HG03039 (cell line): Measurements from ENCODE around the gene TNFSF12.
"Not testable (repeated sequence)": the region's sequence is repeated elsewhere in the genome, so short reads cannot be mapped to it uniquely, and the experiment has no call there.

Experiments
- ATAC-seq: cut with Tn5 transposase; IDR thresholded peaks from one replicate; pipeline ENCODE4 v1.9.1; 2021; ENCODE audit warnings: mild to moderate bottlenecking, moderate library complexity; ENCODE audit not compliant: unreplicated experiment

Gene TNFSF12

GRCh38 chr17:7583253-7584109 lies 34.6 kb downstream of the TNFSF12 start, which contains the start of gene MPDU1:
Gene MPDU1, plus strand, starts transcription at chr17:7583852. Its CDS starts 11 bp downstream, at chr17:7583863.
- ATAC-seq: peak; percentile 57

DNA sequence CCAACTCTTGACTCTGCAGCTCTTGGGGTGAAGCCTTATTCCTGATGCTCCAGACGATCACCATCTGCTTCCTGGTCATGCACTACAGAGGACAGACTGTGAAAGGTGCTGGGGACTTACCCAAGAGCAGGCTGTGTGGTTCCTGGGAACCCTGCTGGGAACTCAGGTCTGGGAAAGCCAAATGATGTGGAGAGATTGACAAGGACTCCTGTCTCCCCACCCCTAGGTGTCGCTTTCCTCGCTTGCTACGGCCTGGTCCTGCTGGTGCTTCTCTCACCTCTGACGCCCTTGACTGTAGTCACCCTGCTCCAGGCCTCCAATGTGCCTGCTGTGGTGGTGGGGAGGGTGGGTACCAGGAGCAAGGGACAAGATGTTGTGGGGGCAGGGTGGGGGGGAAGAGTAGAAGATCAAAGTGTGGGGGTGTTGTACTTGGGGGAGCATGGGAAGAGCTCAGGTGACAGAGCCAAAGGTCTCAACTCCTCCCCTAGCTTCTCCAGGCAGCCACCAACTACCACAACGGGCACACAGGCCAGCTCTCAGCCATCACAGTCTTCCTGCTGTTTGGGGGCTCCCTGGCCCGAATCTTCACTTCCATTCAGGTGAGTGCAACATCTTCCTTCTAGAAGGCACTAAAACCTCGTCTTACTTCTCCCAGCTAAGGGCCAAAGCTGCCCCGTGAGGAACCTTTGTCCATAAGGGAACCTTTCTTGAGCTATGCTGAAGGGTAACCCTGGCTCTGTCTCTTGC lies 38.0 kb downstream of the TNFSF12 start:
- ATAC-seq: no peak

DNA sequence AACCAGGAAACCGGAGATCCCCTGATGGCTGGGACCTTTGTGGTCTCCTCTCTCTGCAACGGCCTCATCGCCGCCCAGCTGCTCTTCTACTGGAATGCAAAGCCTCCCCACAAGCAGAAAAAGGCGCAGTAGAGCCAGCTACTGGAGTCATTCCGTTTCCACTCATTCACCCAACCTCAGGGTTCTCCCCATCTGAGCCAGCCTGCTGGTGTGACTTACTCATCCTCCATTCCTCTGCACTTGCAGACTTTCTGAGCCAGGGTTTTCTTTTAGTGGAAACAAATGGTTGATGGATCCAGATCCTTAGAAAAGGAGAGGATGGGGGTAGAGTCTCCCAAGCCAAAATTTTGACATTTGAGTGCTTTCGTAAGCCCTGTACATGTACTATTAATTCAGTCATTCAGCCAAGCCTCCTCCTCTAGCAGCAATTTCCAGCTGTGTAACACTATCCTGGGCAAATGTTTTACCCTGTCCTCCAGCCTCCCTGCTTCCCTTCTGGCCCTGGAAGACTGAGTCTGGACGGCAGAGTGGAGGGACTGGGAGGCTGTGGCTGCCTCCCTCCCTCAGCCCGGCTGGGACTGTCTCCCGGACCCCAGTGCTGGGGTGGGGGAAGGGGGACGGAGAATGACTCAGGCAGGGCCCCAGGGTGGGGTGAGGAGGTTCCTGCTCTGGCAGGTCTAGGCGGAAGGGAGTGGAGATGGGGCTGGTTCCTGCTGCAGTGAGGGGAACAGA lies 38.7 kb downstream of the TNFSF12 start:
- ATAC-seq: no peak

GRCh38 chr17:7588553-7589203 lies 39.8 kb downstream of the TNFSF12 start:
- no peak for ATAC-seq

- ATAC-seq: no peak
Measured at GRCh38 chr17:7589204-7589868, 40.5 kb downstream of the TNFSF12 start.

DNA sequence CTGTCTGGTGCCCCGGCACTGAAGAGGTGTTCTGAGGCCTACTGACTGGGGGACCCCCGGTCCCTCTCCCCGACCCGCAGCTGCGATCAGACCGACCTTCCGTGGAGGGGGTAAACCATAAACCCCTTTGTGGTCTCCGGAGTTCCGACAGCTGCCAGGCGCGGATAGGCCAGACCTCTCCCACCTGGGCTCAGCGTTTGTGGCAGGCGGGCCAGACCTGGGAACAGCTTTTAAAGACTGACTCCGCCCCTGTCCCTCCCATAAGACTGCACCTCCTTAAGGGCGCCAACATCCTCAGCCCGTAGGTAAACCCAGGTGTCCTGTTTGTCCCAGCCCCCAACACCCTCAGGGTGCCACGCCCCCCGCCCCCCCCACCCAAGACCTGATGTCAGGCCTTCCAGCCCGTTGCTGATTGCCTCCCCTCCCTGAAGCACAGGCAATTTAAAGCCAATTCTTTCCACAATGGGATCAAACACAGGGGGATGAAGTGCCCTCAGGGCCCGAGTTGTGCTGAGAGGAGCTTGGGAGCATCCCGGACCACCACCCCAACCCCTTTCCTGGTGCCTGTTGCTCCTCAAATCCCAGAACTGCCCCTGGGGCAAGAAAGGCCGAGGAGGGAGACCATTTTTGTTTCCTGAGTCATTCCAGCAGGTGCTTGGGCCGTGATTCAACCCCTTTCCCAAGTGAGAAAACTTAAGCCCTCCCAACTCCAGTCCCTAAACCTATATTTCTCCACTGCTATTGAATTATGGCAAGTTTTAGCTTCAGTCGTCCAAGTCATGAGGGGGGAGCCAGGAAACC lies 41.2 kb downstream of the TNFSF12 start, which contains the start of gene SOX15:
TSS of gene SOX15 (minus strand) at position 204 of the 801 bp plus-strand sequence. CDS start 418 bp downstream, outside the sequence.
- no peak for ATAC-seq

GRCh38 chr17:7590743-7591142 lies 41.9 kb downstream of the TNFSF12 start:
- ATAC-seq: no peak

- ATAC-seq: no peak
Measured at GRCh38 chr17:7591596-7591995, 42.7 kb downstream of the TNFSF12 start.

DNA sequence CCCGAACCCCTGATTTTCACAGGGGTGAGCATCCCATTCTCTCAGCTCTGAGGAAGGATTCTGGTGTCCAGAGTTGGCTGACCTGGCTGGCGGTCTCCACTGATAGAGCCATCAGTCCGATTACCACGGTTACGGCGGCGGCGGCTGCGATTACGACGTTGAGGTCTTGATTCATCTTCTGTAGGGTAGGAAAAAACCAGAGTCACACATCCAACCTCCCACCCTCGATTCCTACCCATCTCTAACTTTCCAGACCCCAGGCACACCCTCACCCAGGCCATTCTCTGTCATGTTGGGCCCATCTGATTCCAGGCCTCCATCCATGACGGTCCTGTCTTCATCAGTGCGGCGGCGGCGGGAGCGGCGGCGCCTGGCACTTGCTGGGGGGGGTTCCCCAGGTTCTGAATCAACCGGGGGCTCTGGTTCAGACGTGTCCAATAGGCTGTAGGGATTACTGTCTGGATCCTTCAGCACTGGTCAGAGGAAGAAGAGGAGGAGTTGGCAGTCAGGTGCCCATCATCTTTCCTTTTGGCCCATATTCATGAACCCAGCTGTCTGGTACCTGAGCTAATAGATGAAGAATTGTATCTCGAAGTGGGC lies 43.7 kb downstream of the TNFSF12 start:
- ATAC-seq: no peak

- no peak for ATAC-seq
Measured at GRCh38 chr17:7593296-7593695, 44.4 kb downstream of the TNFSF12 start.

- ATAC-seq: not testable (repeated sequence)
Measured at GRCh38 chr17:7597561-7597960, 48.7 kb downstream of the TNFSF12 start.

- no peak for ATAC-seq
Measured at GRCh38 chr17:7606280-7606679, 57.4 kb downstream of the TNFSF12 start.
